ENCODE data around the gene DHPS.

DHPS gene

DNA sequence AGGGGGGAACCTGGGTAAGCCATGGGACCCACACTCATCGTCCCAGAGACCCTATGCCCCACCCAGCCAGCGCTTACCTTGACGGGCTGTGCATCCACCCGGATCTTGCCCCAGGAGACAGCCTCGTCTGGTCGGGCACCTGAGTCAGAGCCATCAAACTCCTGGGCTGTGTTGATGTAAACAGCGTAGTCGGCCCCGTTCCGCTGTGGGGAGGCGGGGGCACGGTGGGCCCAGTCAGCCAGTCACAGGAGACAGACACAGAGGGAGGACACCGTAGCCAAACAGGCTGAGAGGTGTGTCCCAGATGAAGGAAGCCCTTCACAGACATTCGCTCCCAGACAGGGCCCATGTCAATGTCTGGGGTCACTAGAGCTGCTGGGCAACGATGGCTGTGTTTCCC, 5.7 kb downstream of the DHPS start:
- no CpG with 5 or more reads among the region's 15 CpGs for WGBS (ENCODE audit: insufficient coverage, insufficient read length)
- H3K4me1 ChIP-seq (ENCODE audit: control insufficient read depth, insufficient read depth, low read length) = no peaks in the 10 kb centered on the region; the same call in 1 of the 2 replicates
- DNase-seq (ENCODE audit: low read depth, low spot score) = no peak
- no peak overlapping the region for H3K27ac ChIP-seq (ENCODE audit: low read length)
- H3K36me3 ChIP-seq (ENCODE audit: control insufficient read depth, insufficient read depth, low read length) = peaks cover 37% of the 10 kb centered on the region
- H3K27me3 ChIP-seq (ENCODE audit: control insufficient read depth, insufficient read depth, low read length) = no peaks in the 10 kb centered on the region
- H3K9me3 ChIP-seq (ENCODE audit: control insufficient read depth, insufficient read depth, low read length) = no peaks in the 10 kb centered on the region
- H3K4me3 ChIP-seq (ENCODE audit: low read length) = no peak overlapping the region

DNA sequence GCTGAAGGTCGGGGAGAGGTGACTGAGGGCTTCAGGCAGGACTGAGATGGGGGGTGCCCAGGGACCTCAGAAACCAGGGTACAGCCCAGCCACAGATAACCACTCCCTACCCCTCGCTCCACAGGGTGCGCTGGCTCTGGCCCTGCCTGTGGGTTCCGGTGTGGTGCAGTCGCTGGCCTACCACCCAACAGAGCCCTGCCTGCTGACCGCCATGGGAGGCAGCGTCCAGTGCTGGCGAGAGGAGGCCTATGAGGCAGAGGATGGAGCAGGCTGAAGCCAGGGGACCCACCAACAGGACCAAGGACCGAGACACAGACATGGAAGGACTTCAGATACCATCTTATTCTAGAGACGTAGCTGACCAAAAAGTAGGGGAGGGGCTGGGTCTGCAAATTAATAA, 6.3 kb downstream of the DHPS start:
- no peaks in the 10 kb centered on the region for H3K27me3 ChIP-seq (ENCODE audit: control insufficient read depth, insufficient read depth, low read length)
- H3K9me3 ChIP-seq (ENCODE audit: control insufficient read depth, insufficient read depth, low read length) = no peaks in the 10 kb centered on the region
- H3K27ac ChIP-seq (ENCODE audit: low read length) = no peak overlapping the region
- peaks cover 1% of the 10 kb centered on the region; the same call in 1 of the 2 replicates for H3K4me1 ChIP-seq (ENCODE audit: control insufficient read depth, insufficient read depth, low read length)
- peaks cover 37% of the 10 kb centered on the region for H3K36me3 ChIP-seq (ENCODE audit: control insufficient read depth, insufficient read depth, low read length)
- H3K4me3 ChIP-seq (ENCODE audit: low read length) = no peak overlapping the region
- no peak for DNase-seq (ENCODE audit: low read depth, low spot score)
- WGBS (ENCODE audit: insufficient coverage, insufficient read length) = no CpG with 5 or more reads among the region's 10 CpGs

DNA sequence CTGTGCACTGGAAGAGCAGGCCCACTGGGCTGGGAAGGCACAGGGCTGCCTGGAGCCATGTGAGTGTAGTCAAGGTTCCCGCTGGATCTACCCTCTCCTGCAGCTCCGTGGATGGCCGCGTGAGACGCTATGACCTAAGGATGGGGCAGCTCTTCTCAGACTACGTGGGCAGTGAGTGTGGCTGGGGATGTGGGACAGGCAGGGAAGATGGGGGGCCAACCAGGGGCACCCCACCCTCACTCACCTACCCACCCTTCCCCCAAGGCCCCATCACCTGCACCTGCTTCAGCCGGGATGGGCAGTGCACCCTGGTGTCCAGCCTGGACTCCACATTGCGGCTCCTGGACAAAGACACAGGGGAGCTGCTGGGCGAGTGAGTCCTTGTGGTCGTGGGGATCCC, 8.9 kb downstream of the DHPS start:
- H3K27ac ChIP-seq (ENCODE audit: low read length) = no peak overlapping the region
- DNase-seq (ENCODE audit: low read depth, low spot score) = no peak
- H3K4me1 ChIP-seq (ENCODE audit: control insufficient read depth, insufficient read depth, low read length) = peaks cover 1% of the 10 kb centered on the region; the same call in 1 of the 2 replicates
- H3K9me3 ChIP-seq (ENCODE audit: control insufficient read depth, insufficient read depth, low read length) = no peaks in the 10 kb centered on the region
- WGBS (ENCODE audit: insufficient coverage, insufficient read length) = no CpG with 5 or more reads among the region's 10 CpGs
- H3K4me3 ChIP-seq (ENCODE audit: low read length) = no peak overlapping the region
- H3K27me3 ChIP-seq (ENCODE audit: control insufficient read depth, insufficient read depth, low read length) = no peaks in the 10 kb centered on the region
- peaks cover 27% of the 10 kb centered on the region for H3K36me3 ChIP-seq (ENCODE audit: control insufficient read depth, insufficient read depth, low read length)

DNA sequence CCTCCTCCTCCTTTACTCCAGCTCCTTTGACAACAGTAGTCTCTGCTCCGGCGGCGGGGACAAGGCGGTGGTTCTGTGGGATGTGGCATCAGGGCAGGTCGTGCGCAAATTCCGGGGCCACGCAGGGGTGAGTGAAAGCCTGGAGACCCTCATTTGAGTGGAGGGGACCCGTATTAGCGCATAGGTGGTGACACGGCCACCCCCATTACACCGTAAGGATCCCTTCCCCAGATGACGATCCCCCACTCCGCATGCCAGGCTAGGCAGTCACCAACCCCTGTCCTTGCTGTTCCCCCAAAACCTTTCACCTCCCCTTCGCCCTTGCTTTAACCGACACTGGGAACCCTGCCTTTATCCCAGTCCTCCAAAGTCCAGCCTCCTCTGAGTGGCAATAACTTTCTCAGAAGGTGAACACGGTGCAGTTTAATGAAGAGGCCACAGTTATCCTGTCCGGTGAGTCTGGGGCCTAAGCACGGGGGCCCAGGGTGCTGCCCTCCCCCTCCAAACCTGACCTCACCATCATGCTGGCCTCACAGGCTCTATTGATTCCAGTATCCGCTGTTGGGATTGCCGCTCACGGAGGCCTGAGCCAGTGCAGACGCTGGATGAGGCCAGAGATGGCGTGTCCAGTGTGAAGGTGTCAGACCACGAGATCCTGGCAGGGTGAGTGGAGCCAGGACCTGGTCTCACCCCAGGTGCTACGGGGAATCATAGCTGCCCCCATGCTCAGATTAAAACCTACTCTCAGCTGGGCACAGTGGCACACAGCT, 11.3 kb downstream of the DHPS start:
- Histone ChIP-seq H3K27ac (ENCODE audit: low read length) (no peak overlapping the region), H3K4me3 (ENCODE audit: low read length) (peak overlapping the region; percentile 91), H3K27me3 (ENCODE audit: control insufficient read depth, insufficient read depth, low read length) (no peaks in the 10 kb centered on the region), H3K9me3 (ENCODE audit: control insufficient read depth, insufficient read depth, low read length) (no peaks in the 10 kb centered on the region), H3K36me3 (ENCODE audit: control insufficient read depth, insufficient read depth, low read length) (peaks cover 16% of the 10 kb centered on the region), H3K4me1 (ENCODE audit: control insufficient read depth, insufficient read depth, low read length) (peaks cover 1% of the 10 kb centered on the region; the same call in 1 of the 2 replicates)
- no peak for DNase-seq (ENCODE audit: low read depth, low spot score)
- WGBS (ENCODE audit: insufficient coverage, insufficient read length) = no CpG with 5 or more reads among the region's 26 CpGs

- peaks cover 3% of the 10 kb centered on the region; the same call in 1 of the 2 replicates for H3K4me1 ChIP-seq (ENCODE audit: control insufficient read depth, insufficient read depth, low read length)
- no peaks in the 10 kb centered on the region for H3K27me3 ChIP-seq (ENCODE audit: control insufficient read depth, insufficient read depth, low read length)
- peak overlapping the region; percentile 91 for H3K4me3 ChIP-seq (ENCODE audit: low read length)
- peaks cover 13% of the 10 kb centered on the region for H3K36me3 ChIP-seq (ENCODE audit: control insufficient read depth, insufficient read depth, low read length)
- H3K27ac ChIP-seq (ENCODE audit: low read length) = no peak overlapping the region
- no peak for DNase-seq (ENCODE audit: low read depth, low spot score)
- WGBS (ENCODE audit: insufficient coverage, insufficient read length) = no CpG with 5 or more reads among the region's 64 CpGs
- no peaks in the 10 kb centered on the region for H3K9me3 ChIP-seq (ENCODE audit: control insufficient read depth, insufficient read depth, low read length)
These were observed 12.2 kb downstream of the DHPS start for GRCh38 chr19:12669270-12670158.

DNA sequence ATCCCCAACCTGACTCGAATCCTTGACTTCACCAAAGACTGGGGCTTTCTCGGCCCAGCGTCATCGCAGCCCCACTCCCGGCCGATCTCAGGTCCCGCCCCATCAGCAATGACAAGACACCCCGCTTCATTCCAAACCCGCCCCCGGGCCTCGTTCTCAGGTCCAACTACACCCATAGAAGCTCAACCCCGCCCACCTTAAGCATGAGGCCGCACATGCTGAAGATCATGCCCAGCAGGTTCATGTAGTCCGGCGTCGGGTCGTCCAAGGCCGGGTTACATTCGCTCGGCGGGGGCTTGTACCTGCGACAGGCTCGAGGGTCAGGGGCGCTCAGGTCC, 12.8 kb downstream of the DHPS start:
- Histone ChIP-seq H3K36me3 (ENCODE audit: control insufficient read depth, insufficient read depth, low read length) (peaks cover 7% of the 10 kb centered on the region), H3K27ac (ENCODE audit: low read length) (no peak overlapping the region), H3K4me3 (ENCODE audit: low read length) (peak overlapping the region; percentile 91; the same call in 1 of the 2 replicates), H3K4me1 (ENCODE audit: control insufficient read depth, insufficient read depth, low read length) (peaks cover 4% of the 10 kb centered on the region), H3K9me3 (ENCODE audit: control insufficient read depth, insufficient read depth, low read length) (no peaks in the 10 kb centered on the region), H3K27me3 (ENCODE audit: control insufficient read depth, insufficient read depth, low read length) (no peaks in the 10 kb centered on the region)
- DNase-seq (ENCODE audit: low read depth, low spot score) = no peak
- WGBS (ENCODE audit: insufficient coverage, insufficient read length) = no CpG with 5 or more reads among the region's 24 CpGs

DNA sequence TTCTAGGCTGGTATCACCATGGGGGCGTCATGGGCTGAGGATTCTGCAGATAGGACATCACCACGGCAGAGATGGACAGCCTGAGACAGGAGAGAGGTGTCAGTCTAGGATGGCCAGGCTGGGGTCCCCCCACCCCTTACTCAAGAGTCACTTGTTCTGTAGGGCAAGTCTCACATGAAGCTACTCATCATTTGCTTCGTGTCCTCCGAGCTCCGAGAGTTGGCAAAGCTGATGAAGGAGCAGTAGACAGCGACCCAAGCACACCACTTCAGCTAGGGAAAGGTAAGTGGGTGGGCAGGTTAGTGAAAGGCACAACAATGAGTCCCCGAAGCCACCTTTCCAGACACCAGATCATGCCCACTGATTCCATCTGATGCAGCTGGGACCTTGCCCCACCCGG, 13.3 kb downstream of the DHPS start:
- peaks cover 4% of the 10 kb centered on the region for H3K4me1 ChIP-seq (ENCODE audit: control insufficient read depth, insufficient read depth, low read length)
- H3K9me3 ChIP-seq (ENCODE audit: control insufficient read depth, insufficient read depth, low read length) = no peaks in the 10 kb centered on the region
- H3K36me3 ChIP-seq (ENCODE audit: control insufficient read depth, insufficient read depth, low read length) = peaks cover 10% of the 10 kb centered on the region; the same call in 1 of the 2 replicates
- H3K4me3 ChIP-seq (ENCODE audit: low read length) = peak overlapping the region; percentile 91; the same call in 1 of the 2 replicates
- H3K27me3 ChIP-seq (ENCODE audit: control insufficient read depth, insufficient read depth, low read length) = no peaks in the 10 kb centered on the region
- WGBS (ENCODE audit: insufficient coverage, insufficient read length) = no CpG with 5 or more reads among the region's 8 CpGs
- no peak overlapping the region for H3K27ac ChIP-seq (ENCODE audit: low read length)
- no peak for DNase-seq (ENCODE audit: low read depth, low spot score)

DNA sequence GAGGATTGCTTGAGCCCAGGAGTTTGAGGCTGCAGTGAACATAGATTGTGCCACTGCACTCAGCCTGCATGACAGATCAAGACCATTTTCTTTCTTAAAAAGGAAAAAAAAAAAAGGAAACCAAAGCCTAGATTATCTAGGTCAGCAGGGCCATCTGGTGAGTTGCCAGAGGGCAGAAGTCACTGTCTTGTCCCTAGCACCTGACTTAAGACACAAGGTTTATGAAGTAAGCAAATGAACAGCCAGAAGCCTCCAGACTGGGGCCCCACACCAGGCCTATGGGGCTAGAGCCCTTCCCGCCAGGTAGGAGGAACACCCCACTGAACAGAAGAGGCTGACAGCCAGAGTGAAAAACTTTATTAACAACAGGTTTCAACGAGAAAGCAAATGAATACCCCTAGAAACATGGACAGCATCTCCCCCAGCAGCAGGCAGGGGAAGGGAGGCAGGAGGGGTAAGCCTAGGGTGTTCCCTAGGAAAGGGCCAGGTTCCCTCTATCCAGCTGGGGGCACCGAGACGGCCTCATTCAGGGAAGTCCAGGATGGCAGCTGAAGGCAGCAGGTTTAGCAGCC, 13.9 kb downstream of the DHPS start:
- DNase-seq (ENCODE audit: low read depth, low spot score) = no peak
- H3K27ac ChIP-seq (ENCODE audit: low read length) = no peak overlapping the region
- peaks cover 4% of the 10 kb centered on the region for H3K4me1 ChIP-seq (ENCODE audit: control insufficient read depth, insufficient read depth, low read length)
- no peak overlapping the region for H3K4me3 ChIP-seq (ENCODE audit: low read length)
- H3K36me3 ChIP-seq (ENCODE audit: control insufficient read depth, insufficient read depth, low read length) = peaks cover 7% of the 10 kb centered on the region; the same call in 1 of the 2 replicates
- H3K9me3 ChIP-seq (ENCODE audit: control insufficient read depth, insufficient read depth, low read length) = no peaks in the 10 kb centered on the region
- H3K27me3 ChIP-seq (ENCODE audit: control insufficient read depth, insufficient read depth, low read length) = no peaks in the 10 kb centered on the region
- WGBS (ENCODE audit: insufficient coverage, insufficient read length) = no CpG with 5 or more reads among the region's 4 CpGs

DNA sequence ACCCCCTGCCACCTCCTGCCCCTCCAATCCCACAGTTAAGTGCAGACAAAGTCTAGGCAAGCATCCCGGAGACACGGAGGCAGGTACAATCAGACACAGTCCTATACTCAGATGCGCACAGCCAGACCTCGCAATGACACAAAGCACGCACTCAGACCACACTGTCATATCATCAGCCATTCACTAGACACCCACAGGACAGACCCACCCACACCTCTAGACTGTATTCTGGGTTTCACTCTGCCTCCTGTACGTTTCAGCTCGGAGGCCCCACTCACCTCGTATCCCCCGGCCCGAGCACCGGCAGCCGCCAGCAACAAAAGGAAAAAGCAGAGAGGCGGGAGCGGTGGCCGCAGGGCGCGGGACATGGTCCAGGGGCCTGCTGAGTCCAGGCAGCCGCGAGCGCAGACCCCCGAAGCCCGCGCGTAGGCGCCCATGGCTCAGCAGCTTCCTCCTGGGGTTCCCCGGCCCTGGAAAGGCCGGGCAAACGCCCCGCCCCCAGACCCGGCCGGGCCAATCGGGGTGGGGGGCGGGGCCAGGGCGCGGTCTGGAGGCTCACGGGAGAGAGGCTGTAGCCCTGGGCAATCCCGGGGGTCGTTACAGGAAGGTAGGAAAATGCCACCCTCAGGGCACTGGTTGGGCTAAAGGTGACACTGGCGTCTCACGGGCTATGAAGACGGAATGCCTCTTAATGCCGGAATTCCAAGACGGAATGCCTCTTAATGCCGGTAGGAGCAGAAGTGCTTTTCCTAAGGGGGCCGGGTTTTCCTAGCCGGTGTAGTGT, 15.2 kb downstream of the DHPS start, which contains the start of the genes MAN2B1 and WDR83:
Gene MAN2B1 (minus strand): TSS at position 478 of the 784 bp plus-strand sequence. CDS start 41 bp downstream, at position 437.
Gene WDR83 (plus strand): TSS at position 543 of the 784 bp plus-strand sequence. CDS start 2,984 bp downstream, outside the sequence.
- no peak within 1 kb of the TSS for H3K27ac ChIP-seq (ENCODE audit: low read length)
- peaks cover 4% of the 10 kb centered on the region for H3K4me1 ChIP-seq (ENCODE audit: control insufficient read depth, insufficient read depth, low read length)
- no peaks in the 10 kb centered on the region for H3K9me3 ChIP-seq (ENCODE audit: control insufficient read depth, insufficient read depth, low read length)
- no CpG with 5 or more reads among the region's 46 CpGs for WGBS (ENCODE audit: insufficient coverage, insufficient read length)
- peak within 1 kb of the TSS; percentile 65 for H3K4me3 ChIP-seq (ENCODE audit: low read length)
- peaks cover 4% of the 10 kb centered on the region; the same call in 1 of the 2 replicates for H3K36me3 ChIP-seq (ENCODE audit: control insufficient read depth, insufficient read depth, low read length)
- H3K27me3 ChIP-seq (ENCODE audit: control insufficient read depth, insufficient read depth, low read length) = no peaks in the 10 kb centered on the region
- no peak for DNase-seq (ENCODE audit: low read depth, low spot score)

Measured in iPS DF 6.9 (cell line).